ES-I3 (cell line): ENCODE measurements around the gene C19orf33.

Experiments
- H3K36me3 ChIP-seq: 2 replicates; pipeline ENCODE4 v1.6.1; 2013; ENCODE audit warnings: mild to moderate bottlenecking, low read length, control low read depth, moderate library complexity; ENCODE audit not compliant: insufficient read depth
- H3K4me1 ChIP-seq: 2 replicates; pipeline ENCODE4 v1.6.1; 2013; ENCODE audit warnings: mild to moderate bottlenecking, control low read depth, low read length; ENCODE audit not compliant: insufficient read depth
- H3K9ac ChIP-seq: 2 replicates; pipeline ENCODE4 v1.6.1; 2013; ENCODE audit warnings: low read depth, mild to moderate bottlenecking, low read length, moderate library complexity
- H3K9me3 ChIP-seq: 2 replicates; pipeline ENCODE4 v1.6.1; 2013; ENCODE audit warnings: mild to moderate bottlenecking, low read length, moderate library complexity; ENCODE audit not compliant: control insufficient read depth, insufficient read depth

Gene C19orf33

GRCh38 chr19:38270587-38271167 lies 33.4 kb upstream of the C19orf33 start:
- H3K36me3 ChIP-seq: no peaks in the 10 kb centered on the region; the same call in 1 of the 2 replicates
- H3K9me3 ChIP-seq: no peaks in the 10 kb centered on the region
- peaks cover 35% of the 10 kb centered on the region for H3K4me1 ChIP-seq
- no peak overlapping the region for H3K9ac ChIP-seq

- H3K9me3 ChIP-seq: no peaks in the 10 kb centered on the region
- H3K36me3 ChIP-seq: no peaks in the 10 kb centered on the region
- no peak overlapping the region for H3K9ac ChIP-seq
- peaks cover 8% of the 10 kb centered on the region for H3K4me1 ChIP-seq
Observed at GRCh38 chr19:38273499-38273898, 30.6 kb upstream of the C19orf33 start.

DNA sequence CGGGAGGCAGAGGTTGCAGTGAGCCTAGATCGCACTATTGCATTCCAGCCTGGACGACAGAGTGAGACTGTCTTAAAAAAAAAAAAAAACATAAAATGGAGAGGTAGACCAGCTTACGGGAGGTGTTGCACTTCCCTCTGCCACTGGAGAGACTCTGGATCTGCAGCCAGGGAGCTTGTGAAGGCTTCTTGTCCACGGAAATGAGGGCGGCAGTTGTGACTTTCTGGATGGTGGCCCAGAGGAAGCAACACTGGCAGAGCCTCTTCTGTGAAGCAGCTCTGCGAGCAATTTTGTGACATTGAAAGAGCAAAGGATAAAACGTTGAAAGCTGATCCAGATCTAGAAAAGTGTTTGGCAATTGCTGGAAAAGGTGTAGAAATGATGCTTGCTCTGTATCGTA lies 29.3 kb upstream of the C19orf33 start:
- no peaks in the 10 kb centered on the region for H3K9me3 ChIP-seq
- H3K4me1 ChIP-seq: peaks cover 8% of the 10 kb centered on the region; the same call in 1 of the 2 replicates
- no peaks in the 10 kb centered on the region for H3K36me3 ChIP-seq
- H3K9ac ChIP-seq: no peak overlapping the region

DNA sequence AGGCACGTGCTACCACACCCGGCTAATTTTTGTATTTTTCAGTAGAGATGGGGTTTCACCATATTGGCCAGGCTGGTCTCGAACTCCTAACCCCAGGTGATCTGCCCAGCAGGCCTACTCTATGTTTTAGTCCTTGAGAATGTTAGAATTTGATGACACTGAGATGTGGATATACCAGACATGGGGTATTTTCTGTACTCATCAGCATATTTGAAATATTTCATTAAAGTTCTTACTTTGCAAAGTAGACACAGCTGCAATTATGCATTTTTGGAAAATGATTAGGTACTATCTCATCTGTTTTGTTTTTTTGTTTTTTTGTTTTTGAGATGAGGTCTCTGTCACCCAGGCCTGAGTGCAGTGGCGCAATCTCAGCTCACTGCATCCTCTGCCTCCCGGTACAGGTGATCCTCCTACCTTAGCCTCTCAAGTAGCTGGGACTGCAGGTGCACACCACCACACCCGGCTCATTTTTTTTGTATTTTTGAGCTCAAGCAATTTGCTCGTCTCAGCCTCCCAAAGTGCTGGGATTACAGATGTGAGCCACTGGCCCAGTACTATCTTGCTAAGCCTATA lies 27.0 kb upstream of the C19orf33 start:
- Histone ChIP-seq H3K9me3 (no peaks in the 10 kb centered on the region), H3K4me1 (no peaks in the 10 kb centered on the region; the same call in 1 of the 2 replicates), H3K9ac (no peak overlapping the region), H3K36me3 (peaks cover 5% of the 10 kb centered on the region; the same call in 1 of the 2 replicates)

- H3K36me3 ChIP-seq: peaks cover 5% of the 10 kb centered on the region; the same call in 1 of the 2 replicates
- no peaks in the 10 kb centered on the region; the same call in 1 of the 2 replicates for H3K4me1 ChIP-seq
- H3K9me3 ChIP-seq: no peaks in the 10 kb centered on the region
- no peak overlapping the region for H3K9ac ChIP-seq
Observed at GRCh38 chr19:38277549-38277948, 26.5 kb upstream of the C19orf33 start.

GRCh38 chr19:38277969-38278680 lies 25.9 kb upstream of the C19orf33 start:
- no peak overlapping the region for H3K9ac ChIP-seq
- H3K4me1 ChIP-seq: no peaks in the 10 kb centered on the region; the same call in 1 of the 2 replicates

DNA sequence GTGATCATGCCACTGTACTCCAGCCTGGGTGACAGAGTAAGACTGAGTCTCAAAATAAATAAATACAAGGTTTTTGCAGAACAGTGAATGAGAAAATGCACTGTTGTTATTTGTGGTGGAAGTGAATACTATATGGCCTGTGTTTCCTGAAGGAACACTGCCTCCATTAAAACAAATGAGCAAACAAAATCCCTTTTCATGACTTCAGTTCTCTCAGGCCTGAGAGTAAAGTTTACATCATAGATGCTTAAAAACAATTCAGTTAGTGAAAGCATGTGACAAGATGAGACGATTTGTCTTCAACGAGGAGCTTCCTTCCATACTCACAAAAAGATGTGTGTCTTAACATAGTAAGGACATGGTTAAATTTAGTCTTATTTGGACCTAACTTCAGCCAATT lies 25.3 kb upstream of the C19orf33 start:
- H3K9ac ChIP-seq: no peak overlapping the region

More at GRCh38 chr19:38277969-38278680, 25.9 kb upstream of the C19orf33 start:
- Histone ChIP-seq H3K36me3 (peaks cover 5% of the 10 kb centered on the region; the same call in 1 of the 2 replicates), H3K9me3 (no peaks in the 10 kb centered on the region)

DNA sequence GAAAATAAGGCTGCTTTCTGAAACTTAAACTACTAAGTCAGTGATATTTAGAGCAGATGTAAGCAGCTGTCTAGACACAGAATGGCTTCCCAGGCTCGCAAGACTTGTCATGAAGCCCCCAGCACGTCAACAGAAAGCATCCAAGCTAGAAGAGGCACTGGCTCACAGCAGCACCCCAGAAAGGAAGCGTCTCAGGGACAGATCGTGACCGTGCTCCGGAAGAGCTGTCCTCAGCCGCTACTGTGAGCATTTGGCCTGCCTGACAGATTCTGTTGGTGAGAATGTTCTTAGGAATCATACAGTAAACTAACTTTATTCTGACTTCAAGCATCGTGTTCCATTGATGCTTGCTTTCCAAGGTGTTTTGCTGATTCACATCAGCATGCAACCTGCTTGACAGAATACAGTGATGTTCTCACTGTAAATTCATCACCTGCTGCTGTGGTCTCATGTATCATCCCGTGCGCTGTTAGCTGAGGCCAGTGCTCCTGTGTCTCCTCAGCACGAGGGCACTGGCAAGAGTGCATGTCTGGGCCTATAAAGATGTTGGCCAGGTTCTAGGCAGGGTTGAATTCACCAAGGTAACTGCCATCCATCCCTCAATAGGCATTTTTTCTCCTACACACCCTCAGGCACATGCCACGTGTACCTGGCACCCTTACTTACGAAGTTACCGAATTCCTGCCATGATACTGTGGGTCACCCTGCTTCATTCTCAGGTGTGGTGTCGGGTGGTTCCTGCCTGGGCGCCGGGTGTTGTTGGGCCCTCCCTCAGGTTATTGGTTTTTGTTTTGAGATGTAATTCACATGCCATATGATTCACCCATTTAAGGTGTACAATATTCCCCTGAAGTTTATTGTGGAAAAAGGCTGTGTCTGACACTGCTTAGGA lies 23.8 kb upstream of the C19orf33 start:
- no peaks in the 10 kb centered on the region; the same call in 1 of the 2 replicates for H3K4me1 ChIP-seq
- H3K9ac ChIP-seq: no peak overlapping the region
- no peaks in the 10 kb centered on the region for H3K9me3 ChIP-seq
- H3K36me3 ChIP-seq: peaks cover 12% of the 10 kb centered on the region

More for the DNA sequence above, 25.3 kb upstream of the C19orf33 start:
- H3K4me1 ChIP-seq: no peaks in the 10 kb centered on the region; the same call in 1 of the 2 replicates
- peaks cover 5% of the 10 kb centered on the region; the same call in 1 of the 2 replicates for H3K36me3 ChIP-seq
- H3K9me3 ChIP-seq: no peaks in the 10 kb centered on the region

DNA sequence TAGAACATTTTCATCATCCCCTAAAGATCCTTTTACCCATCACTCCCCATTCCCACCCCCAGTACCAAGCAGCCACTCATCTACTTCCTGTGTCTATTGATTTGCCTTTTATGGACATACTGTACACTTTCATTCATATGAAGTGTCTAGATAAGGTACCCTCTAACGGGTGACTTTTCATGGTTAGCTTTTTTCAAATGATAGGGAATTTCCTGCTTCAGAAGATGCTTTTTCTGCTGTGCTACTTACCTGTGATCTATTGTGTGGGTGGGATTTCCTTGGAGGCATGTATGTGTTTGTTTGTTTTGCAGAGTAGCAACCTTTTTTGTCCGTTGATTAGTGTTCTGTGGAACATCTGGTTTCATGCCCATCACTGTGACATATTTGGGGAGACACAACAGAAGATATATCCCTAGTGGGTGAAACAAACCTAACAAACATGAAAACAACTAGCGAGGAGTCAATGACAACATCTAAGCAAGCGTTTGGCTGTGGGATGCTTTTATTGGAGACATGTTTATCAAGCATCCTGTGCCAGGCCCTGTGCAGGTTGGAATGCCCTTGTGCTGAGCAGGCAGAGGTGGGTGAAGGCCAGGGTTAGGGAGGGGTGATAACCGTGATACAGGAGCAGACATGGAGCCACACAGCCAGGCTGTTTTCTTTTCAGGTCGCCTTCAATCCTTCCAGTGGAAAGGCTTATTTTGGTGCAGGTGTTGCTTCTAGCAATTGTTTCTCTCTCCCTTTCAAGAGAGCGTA lies 22.1 kb upstream of the C19orf33 start:
- no peaks in the 10 kb centered on the region; the same call in 1 of the 2 replicates for H3K4me1 ChIP-seq
- H3K36me3 ChIP-seq: peaks cover 20% of the 10 kb centered on the region

DNA sequence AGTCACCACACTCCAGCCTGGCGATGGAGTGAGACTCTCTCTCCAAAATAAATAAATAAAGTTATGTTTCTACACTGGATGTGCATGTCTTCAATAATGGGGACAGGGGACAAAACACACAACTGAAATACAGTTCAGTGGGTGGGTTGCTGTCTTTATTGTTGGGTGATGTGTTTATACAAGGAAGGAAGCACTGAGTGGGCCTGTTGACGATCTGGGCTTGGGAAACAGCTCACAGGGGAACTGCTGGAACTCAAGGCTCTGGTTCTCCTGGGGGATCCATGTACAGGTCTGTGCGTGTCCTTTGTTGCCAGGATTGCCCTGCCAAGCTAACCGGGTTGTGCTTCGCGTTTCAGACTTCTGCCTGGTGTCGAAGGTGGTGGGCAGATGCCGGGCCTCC lies 20.8 kb upstream of the C19orf33 start:
- Histone ChIP-seq H3K9ac (no peak overlapping the region), H3K9me3 (no peaks in the 10 kb centered on the region), H3K4me1 (no peaks in the 10 kb centered on the region; the same call in 1 of the 2 replicates), H3K36me3 (peaks cover 20% of the 10 kb centered on the region)

More for the DNA sequence above, 22.1 kb upstream of the C19orf33 start:
- no peak overlapping the region for H3K9ac ChIP-seq
- H3K9me3 ChIP-seq: no peaks in the 10 kb centered on the region

GRCh38 chr19:38284422-38284821 lies 19.6 kb upstream of the C19orf33 start:
- H3K36me3 ChIP-seq: peaks cover 26% of the 10 kb centered on the region
- no peak overlapping the region for H3K9ac ChIP-seq
- no peaks in the 10 kb centered on the region for H3K9me3 ChIP-seq
- H3K4me1 ChIP-seq: no peaks in the 10 kb centered on the region

DNA sequence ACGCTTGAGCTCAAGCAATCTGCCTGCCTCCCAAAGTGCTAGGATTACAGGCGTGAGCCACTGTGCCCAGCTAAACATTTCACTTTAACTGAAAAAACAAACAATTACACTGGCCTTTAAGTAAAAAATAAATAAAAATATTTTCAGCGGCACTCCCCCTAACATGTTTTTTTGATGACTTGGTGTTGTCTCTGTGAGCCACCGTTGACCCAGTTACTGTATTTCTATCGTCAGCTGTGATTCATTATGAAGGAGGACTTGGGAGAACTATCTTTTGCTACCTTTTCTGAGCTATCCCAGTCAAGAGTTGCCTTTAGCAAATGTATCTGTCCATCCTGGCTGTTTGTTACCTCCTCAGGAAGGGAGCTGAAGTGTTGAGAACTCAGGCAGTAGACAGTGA lies 18.5 kb upstream of the C19orf33 start:
- Histone ChIP-seq H3K36me3 (peaks cover 24% of the 10 kb centered on the region), H3K9ac (no peak overlapping the region), H3K9me3 (no peaks in the 10 kb centered on the region), H3K4me1 (no peaks in the 10 kb centered on the region)

- Histone ChIP-seq H3K4me1 (no peaks in the 10 kb centered on the region), H3K9me3 (no peaks in the 10 kb centered on the region), H3K36me3 (peaks cover 24% of the 10 kb centered on the region), H3K9ac (no peak overlapping the region)
Observed at GRCh38 chr19:38287604-38288003, 16.4 kb upstream of the C19orf33 start.
